ENCODE measurements around the gene RSPO3. TPM values are rescaled to one million over a fixed set of nuclear protein-coding genes. Genes with fewer than 3 reads are reported as not detected.

The RSPO3 gene
- total RNA-seq, 4 donors from 2014 or later = 61.0 to 117 (median 79.6) TPM

DNA sequence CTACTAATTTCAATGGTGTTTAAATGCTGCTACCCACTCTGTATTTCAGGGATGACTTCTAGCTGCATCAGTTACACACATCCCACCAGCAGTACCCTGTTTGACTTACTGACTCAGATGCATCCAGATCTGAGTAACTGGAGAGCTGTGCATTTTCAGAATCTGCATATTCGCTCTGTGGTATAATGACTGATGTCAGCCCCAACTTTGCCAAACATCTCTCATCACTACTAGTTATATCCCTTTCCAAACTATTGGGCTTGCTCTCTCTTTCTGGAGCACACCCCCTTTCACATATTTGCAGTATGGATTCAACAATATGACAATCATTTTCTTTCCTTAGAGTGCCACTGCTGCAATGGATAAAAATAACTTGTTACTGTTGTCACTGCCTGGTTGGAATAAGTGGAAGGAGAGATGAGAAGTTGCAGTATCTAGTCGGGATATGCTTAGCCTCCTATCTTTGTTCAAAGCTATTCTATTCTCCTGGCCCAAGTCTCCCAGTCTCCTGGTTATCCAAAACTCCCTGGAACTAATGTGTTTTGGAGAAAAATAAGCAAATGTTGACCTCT, 3.3 kb upstream of the RSPO3 start:
- Histone ChIP-seq H3K27ac (peak overlapping the region in 3 of 4 donors; percentile 27 to 61 (median 47)), H3K9me3 (no peaks in the 10 kb centered on the region), H3K4me1 (peaks cover 0 to 57% (median 2%) of the 10 kb centered on the region in 3 donors), H3K4me3 (no peak overlapping the region), H3K36me3 (no peaks in the 10 kb centered on the region), H3K27me3 (peaks cover 9% of the 10 kb centered on the region)
- TF ChIP-seq CTCF (IDR thresholded peaks at IDR 0.05) (no peak), POLR2AphosphoS5 (IDR thresholded peaks at IDR 0.05) (no peak), EP300 (IDR thresholded peaks at IDR 0.05) (no peak), POLR2A (IDR thresholded peaks at IDR 0.05) (no peak)
- ATAC-seq = no peak
- WGBS, 2 donors (ENCODE audit: low coverage in 1 of 2) = 12 to 29% methylated on average over 2 of the region's 2 CpGs

- WGBS, 2 donors (ENCODE audit: low coverage in 1 of 2) = 40 to 46% methylated on average over 3 of the region's 3 CpGs
- Histone ChIP-seq H3K4me1 (peaks cover 0 to 63% (median 4%) of the 10 kb centered on the region in 3 donors), H3K27ac (peak overlapping the region in 3 of 4 donors; percentile 27 to 61 (median 47)), H3K36me3 (no peaks in the 10 kb centered on the region), H3K27me3 (peaks cover 9% of the 10 kb centered on the region), H3K4me3 (no peak overlapping the region), H3K9me3 (no peaks in the 10 kb centered on the region)
- no peak for TF ChIP-seq POLR2A (IDR thresholded peaks at IDR 0.05)
- no peak for TF ChIP-seq CTCF (IDR thresholded peaks at IDR 0.05)
- TF ChIP-seq POLR2AphosphoS5 (IDR thresholded peaks at IDR 0.05) = no peak
- no peak for TF ChIP-seq EP300 (IDR thresholded peaks at IDR 0.05)
- ATAC-seq = no peak
These were observed 2.7 kb upstream of the RSPO3 start for GRCh38 chr6:127115746-127116145.

- TF ChIP-seq POLR2A (IDR thresholded peaks at IDR 0.05) = no peak
- no peak for TF ChIP-seq CTCF (IDR thresholded peaks at IDR 0.05)
- TF ChIP-seq POLR2AphosphoS5 (IDR thresholded peaks at IDR 0.05) = no peak
- no peak for TF ChIP-seq EP300 (IDR thresholded peaks at IDR 0.05)
- Histone ChIP-seq H3K4me1 (peaks cover 0 to 74% (median 9%) of the 10 kb centered on the region in 3 donors), H3K4me3 (peak overlapping the region; percentile 65 to 88), H3K9me3 (no peaks in the 10 kb centered on the region), H3K27ac (peak overlapping the region; percentile 85 to 96 (median 89)), H3K36me3 (no peaks in the 10 kb centered on the region), H3K27me3 (peaks cover 9% of the 10 kb centered on the region)
- no peak for ATAC-seq
- WGBS, 2 donors (ENCODE audit: low coverage in 1 of 2) = 0 to 3% methylated on average over 1 to 13 of the region's 19 CpGs
These were observed 533 bp upstream of the RSPO3 start for GRCh38 chr6:127117979-127118297.

GRCh38 chr6:127119102-127120022, 891 bp downstream of the RSPO3 start:
- Histone ChIP-seq H3K9me3 (no peaks in the 10 kb centered on the region), H3K36me3 (no peaks in the 10 kb centered on the region), H3K27ac (peak overlapping the region; percentile 85 to 96 (median 89)), H3K27me3 (peaks cover 9% of the 10 kb centered on the region), H3K4me1 (peaks cover 0 to 72% (median 9%) of the 10 kb centered on the region in 3 donors), H3K4me3 (peak overlapping the region; percentile 65 to 88)
- peak; percentile 14 for ATAC-seq
- TF ChIP-seq POLR2AphosphoS5 (IDR thresholded peaks at IDR 0.05) = peak; percentile 6
- TF ChIP-seq EP300 (IDR thresholded peaks at IDR 0.05) = no peak
- peak in 2 of 4 experiments; percentile 4 to 14 for TF ChIP-seq CTCF (IDR thresholded peaks at IDR 0.05)
- TF ChIP-seq POLR2A (IDR thresholded peaks at IDR 0.05) = no peak
- 0 to 1% methylated on average over 5 to 21 of the region's 82 CpGs for WGBS, 2 donors (ENCODE audit: low coverage in 1 of 2)
